DMS153 (cell line): ENCODE data around the gene ECPAS.
"Not testable (repeated sequence)": the region's sequence is repeated elsewhere in the genome, so short reads cannot be mapped to it uniquely, and the experiment has no call there.

Source experiments
- DNase-seq: peaks from one replicate; lab custom pipeline; 2025; lab: John Stamatoyannopoulos, UW

The ECPAS gene

GRCh38 chr9:111483858-111484571 is at the start of gene ECPAS:
Gene ECPAS, minus strand, starts transcription at chr9:111484383. Its CDS starts 11,465 bp downstream, at chr9:111472918.
- peak; percentile 12 for DNase-seq

- no peak for DNase-seq
Measured at GRCh38 chr9:111533099-111533790, 49.1 kb upstream of the ECPAS start.

GRCh38 chr9:111531716-111532115 is 47.5 kb upstream of the ECPAS start:
- no peak for DNase-seq

- DNase-seq, result no peak
Measured at GRCh38 chr9:111529787-111530186, 45.6 kb upstream of the ECPAS start.

DNA sequence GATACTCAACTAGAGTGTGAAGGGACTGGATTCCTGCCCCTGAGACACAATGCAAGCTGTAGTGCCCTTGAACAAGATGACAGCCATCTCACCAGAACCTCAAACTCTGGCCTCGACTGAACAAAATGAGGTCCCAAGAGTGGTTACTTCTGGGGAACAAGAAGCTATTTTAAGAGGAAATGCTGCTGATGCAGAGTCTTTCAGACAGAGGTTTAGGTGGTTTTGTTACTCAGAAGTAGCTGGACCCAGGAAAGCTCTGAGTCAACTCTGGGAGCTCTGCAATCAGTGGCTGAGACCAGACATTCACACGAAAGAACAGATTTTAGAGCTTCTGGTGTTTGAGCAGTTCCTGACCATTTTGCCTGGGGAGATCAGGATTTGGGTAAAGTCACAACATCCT is 43.2 kb upstream of the ECPAS start:
- no peak for DNase-seq

- peak; percentile 82 for DNase-seq
Measured at GRCh38 chr9:111525056-111525977, 41.1 kb upstream of the ECPAS start, which contains the start of gene ZNF483. Gene ZNF483, plus strand, starts transcription at chr9:111525179. Its CDS starts 2,217 bp downstream, at chr9:111527396.

DNA sequence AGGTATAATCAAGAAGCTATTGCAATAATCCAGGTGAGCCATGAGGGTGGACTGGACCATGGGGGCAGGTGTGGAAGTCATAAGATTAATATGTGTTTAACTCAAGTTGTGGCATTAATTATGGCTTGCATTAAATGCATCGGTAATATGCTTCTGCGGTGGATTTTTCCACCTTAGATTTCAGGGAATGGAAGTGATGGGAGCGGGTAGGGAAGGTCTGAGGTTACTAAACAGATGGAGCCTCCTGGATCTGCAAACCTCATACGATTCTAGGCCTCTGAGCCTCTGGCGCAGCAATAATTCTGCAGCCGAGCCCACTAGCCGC is 40.5 kb upstream of the ECPAS start:
- no peak for DNase-seq

GRCh38 chr9:111516061-111516465 is 31.9 kb upstream of the ECPAS start:
- no peak for DNase-seq

- DNase-seq, result no peak
Measured at GRCh38 chr9:111514967-111515366, 30.8 kb upstream of the ECPAS start.

GRCh38 chr9:111511581-111511980 is 27.4 kb upstream of the ECPAS start:
- not testable (repeated sequence) for DNase-seq

DNA sequence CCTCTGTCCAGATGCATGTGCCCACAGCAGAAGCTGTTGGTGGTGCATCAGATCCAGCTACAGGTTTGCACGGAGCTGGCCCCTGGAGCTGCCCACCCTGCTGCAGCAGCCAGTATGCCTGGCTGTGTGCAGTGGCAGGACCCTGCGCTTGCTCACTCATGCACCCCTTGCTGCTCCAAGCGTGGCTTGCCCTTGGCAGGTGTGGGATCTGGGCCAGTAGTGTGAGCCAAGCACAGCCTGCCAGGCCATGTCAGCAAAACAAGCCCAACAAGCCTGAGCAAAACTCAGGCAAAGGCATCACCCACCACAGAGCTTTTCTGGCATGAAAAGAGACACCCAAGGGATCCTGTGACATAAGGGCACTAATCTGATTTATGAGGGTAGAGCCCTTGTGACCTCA is 18.3 kb upstream of the ECPAS start:
- no peak for DNase-seq

DNA sequence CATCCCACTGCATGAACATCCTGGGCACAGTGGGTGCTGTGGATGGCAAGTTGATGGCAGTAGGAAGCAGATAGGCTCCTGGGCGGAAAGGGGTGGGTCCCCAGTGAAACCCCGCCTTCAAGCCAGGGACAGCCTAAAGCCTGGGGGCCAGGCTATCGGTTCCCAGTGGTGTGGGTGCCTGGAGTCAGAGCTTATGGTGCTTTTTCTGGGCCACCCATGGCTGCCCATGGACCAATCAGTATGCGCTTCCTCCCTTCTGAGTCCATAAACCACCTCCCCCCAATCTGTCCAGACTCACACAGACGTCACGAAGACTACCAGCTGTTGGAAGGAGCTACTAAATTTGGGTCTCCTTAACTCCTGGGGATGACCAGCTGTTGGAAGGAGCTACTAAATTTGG is 17.5 kb upstream of the ECPAS start:
- DNase-seq, result no peak

- DNase-seq, result no peak
Measured at GRCh38 chr9:111501005-111501562, 16.9 kb upstream of the ECPAS start.

GRCh38 chr9:111497196-111497595 is 13.0 kb upstream of the ECPAS start:
- not testable (repeated sequence) for DNase-seq

- no peak for DNase-seq
Measured at GRCh38 chr9:111484572-111484894, 350 bp upstream of the ECPAS start.

- no peak for DNase-seq
Measured at GRCh38 chr9:111483439-111483857, 735 bp downstream of the ECPAS start.

- DNase-seq, result no peak
Measured at GRCh38 chr9:111482694-111483438, 1.3 kb downstream of the ECPAS start.

- peak; percentile 52 for DNase-seq
Measured at GRCh38 chr9:111481885-111482636, 2.1 kb downstream of the ECPAS start.

DNA sequence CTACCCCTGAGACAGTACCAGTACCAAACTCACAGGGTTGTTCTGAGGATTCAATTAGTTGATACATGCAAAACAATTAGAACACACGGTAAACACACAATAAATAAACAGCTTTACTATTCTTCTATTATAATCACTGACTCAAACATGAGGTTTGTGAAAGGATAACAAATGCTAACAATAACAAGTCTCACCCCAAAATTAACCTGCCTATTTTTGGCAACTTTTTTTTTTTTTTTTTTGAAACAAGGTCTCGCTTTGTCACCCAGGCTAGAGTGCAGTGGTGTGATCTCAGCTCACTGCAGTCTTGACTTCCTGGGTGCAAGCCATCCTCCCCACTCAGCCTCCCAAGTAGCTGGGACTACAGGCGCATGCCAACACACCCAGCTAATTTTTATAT is 6.5 kb downstream of the ECPAS start:
- no peak for DNase-seq

- DNase-seq, result no peak
Measured at GRCh38 chr9:111475195-111475594, 9.0 kb downstream of the ECPAS start.

- no peak for DNase-seq
Measured at GRCh38 chr9:111474385-111474784, 9.8 kb downstream of the ECPAS start.
